PFSK-1 (cell line): ENCODE measurements around the gene GPR42.

ENCODE experiments used
- POLR2AphosphoS5 ChIP-seq: IDR thresholded peaks from 2 replicates; pipeline ENCODE4 v1.6.1; 2012; ENCODE audit warnings: low read depth, mild to moderate bottlenecking, control low read depth, low read length, moderate library complexity
- TAF1 ChIP-seq: IDR thresholded peaks from 2 replicates; pipeline ENCODE4 v1.6.1; 2012; ENCODE audit warnings: low read length, control low read depth, borderline replicate concordance; ENCODE audit not compliant: insufficient read depth
- TF ChIP-seq, protein P1 (sequence below), 2 experiments: IDR thresholded peaks; 2 replicates each; pipeline versions ENCODE4 v1.6.1 to v1.8.0; 2011 to 2012; ENCODE audit warnings: low read depth in 2 of 2, low read length in 2 of 2, control low read depth in 1 of 2, inconsistent platforms in 1 of 2, mild to moderate bottlenecking in 1 of 2, moderate library complexity in 1 of 2; ENCODE audit not compliant: insufficient read depth in 1 of 2

DNA sequence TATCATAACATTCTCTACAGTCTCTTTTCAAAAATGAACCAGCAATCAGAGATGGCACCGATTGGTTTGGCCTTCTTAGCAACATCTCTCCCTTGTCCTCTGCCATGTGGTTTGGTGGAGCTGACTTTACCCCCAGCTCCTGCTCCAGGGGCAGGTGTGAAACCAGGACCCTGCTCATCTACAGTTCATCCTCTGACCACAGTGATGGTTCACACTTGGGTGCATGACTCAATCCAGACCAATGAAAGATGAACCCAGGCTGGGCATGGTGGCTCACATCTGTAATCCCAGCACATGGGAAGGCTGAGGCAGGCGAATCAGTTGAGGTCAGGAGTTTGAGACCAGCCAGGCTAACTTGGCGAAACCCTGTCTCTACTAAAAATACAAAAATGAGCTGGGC is 43.6 kb downstream of the GPR42 start:
- TF ChIP-seq, protein P1, sequence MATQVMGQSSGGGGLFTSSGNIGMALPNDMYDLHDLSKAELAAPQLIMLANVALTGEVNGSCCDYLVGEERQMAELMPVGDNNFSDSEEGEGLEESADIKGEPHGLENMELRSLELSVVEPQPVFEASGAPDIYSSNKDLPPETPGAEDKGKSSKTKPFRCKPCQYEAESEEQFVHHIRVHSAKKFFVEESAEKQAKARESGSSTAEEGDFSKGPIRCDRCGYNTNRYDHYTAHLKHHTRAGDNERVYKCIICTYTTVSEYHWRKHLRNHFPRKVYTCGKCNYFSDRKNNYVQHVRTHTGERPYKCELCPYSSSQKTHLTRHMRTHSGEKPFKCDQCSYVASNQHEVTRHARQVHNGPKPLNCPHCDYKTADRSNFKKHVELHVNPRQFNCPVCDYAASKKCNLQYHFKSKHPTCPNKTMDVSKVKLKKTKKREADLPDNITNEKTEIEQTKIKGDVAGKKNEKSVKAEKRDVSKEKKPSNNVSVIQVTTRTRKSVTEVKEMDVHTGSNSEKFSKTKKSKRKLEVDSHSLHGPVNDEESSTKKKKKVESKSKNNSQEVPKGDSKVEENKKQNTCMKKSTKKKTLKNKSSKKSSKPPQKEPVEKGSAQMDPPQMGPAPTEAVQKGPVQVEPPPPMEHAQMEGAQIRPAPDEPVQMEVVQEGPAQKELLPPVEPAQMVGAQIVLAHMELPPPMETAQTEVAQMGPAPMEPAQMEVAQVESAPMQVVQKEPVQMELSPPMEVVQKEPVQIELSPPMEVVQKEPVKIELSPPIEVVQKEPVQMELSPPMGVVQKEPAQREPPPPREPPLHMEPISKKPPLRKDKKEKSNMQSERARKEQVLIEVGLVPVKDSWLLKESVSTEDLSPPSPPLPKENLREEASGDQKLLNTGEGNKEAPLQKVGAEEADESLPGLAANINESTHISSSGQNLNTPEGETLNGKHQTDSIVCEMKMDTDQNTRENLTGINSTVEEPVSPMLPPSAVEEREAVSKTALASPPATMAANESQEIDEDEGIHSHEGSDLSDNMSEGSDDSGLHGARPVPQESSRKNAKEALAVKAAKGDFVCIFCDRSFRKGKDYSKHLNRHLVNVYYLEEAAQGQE (IDR thresholded peaks at IDR 0.05; ENCODE audit: insufficient read depth in 1 of 2, low read depth in 2 of 2, low read length in 2 of 2) = no peak
- TF ChIP-seq POLR2AphosphoS5 (no peak), TAF1 (no peak)
